ENCODE results near the gene HDAC7. TPM values are rescaled to one million over a fixed set of nuclear protein-coding genes. Genes with fewer than 3 reads are reported as not detected.
A peak's percentile ranks its signal among the peaks of the same experiment; 100 is the strongest.

HDAC7 gene
- total and polyA plus RNA-seq, 5 donors from 2014 or later: 14.0 to 163 (median 15.4) TPM

DNA sequence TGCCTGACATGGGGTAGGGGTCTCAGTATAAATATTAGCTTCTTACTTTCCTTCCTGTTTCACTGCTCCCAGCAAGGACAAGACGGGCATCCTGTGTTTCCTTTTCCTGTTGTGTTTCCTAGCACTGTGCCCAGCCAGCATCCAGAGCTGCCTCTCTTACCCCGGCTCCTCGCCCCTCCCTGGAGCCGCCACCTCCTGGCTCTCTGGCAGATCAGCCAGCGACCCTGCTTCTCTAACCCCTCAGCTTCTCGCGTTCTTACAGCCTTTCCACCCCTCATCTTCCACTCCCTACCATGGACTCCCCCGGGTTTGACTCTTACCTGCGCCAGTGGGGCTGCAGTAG is 17.8 kb downstream of the HDAC7 start:
- Histone ChIP-seq H3K36me3 (ENCODE audit: control insufficient read depth, insufficient read depth, low read length) (peaks cover 40% of the 10 kb centered on the region), H3K4me3 (ENCODE audit: low read depth, low read length) (no peak overlapping the region), H3K9me3 (ENCODE audit: control insufficient read depth in 2 of 2, low read length in 2 of 2) (no peaks in the 10 kb centered on the region), H3K27ac (ENCODE audit: insufficient read depth, low read length, poor library complexity, severe bottlenecking) (peak overlapping the region; percentile 47), H3K27me3 (ENCODE audit: control insufficient read depth, insufficient read depth, low read length) (no peaks in the 10 kb centered on the region), H3K4me1 (ENCODE audit: control insufficient read depth, insufficient read depth, low read length, poor library complexity, severe bottlenecking) (peaks cover 65% of the 10 kb centered on the region)
- Mint-ChIP-seq H3K9me3 (no peaks in the 10 kb centered on the region), H3K27ac (peak overlapping the region; percentile 33 to 94 (median 94)), H3K4me3 (peak overlapping the region; percentile 8 to 81 (median 48)), H3K27me3 (no peaks in the 10 kb centered on the region), H3K36me3 (peaks cover 9% of the 10 kb centered on the region), H3K4me1 (peaks cover 0 to 80% (median 53%) of the 10 kb centered on the region in 4 donors)
- DNase-seq: no peak
- ATAC-seq (ENCODE audit: low read depth in 2 of 2): no peak

DNA sequence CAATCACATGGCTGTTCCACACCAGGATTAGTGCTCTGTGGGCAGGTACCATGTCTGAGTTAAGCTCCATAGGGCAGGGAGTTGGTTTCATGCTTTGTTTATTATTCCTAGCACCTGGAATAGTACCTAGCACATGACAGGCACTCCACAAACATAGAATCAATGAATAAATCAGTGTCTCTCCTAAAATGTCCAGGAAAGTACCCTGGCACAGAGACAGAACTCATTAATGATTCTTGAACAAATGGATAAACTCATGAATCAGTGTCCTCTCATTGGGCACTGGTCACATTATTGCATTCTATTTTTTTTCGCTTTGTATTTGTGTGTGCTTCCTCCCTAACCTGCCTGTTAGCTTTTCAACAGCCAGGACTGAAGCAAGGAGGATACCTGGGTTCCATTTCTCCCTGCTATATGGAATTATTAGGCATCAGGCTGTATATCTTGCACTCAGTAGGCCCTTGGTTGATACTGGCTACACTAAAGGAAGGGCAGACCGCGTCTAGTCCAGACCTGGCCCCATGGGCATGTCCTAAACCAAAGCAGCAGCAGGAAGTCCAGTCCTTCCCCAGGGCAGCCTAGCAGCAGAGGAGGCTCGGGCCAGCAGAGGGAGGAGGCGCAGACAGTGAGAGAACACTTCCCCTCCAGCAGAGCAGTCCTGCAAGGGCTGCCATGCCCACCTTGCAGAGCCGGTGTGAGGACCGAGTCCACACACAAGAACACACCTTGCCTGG is 18.4 kb downstream of the HDAC7 start:
- peak overlapping the region; percentile 18 for H3K27ac ChIP-seq (ENCODE audit: insufficient read depth, low read length, poor library complexity, severe bottlenecking)
- DNase-seq (no peak), ATAC-seq (ENCODE audit: low read depth in 2 of 2) (no peak)
- H3K4me3 ChIP-seq (ENCODE audit: low read depth, low read length): no peak overlapping the region
- H3K9me3 ChIP-seq (ENCODE audit: control insufficient read depth in 2 of 2, low read length in 2 of 2): no peaks in the 10 kb centered on the region
- H3K4me1 Mint-ChIP-seq: peaks cover 0 to 74% (median 49%) of the 10 kb centered on the region in 4 donors
- H3K9me3 Mint-ChIP-seq: no peaks in the 10 kb centered on the region
- H3K4me1 ChIP-seq (ENCODE audit: control insufficient read depth, insufficient read depth, low read length, poor library complexity, severe bottlenecking): peaks cover 60% of the 10 kb centered on the region
- peak overlapping the region in 3 of 4 donors; percentile 36 to 81 (median 53) for H3K4me3 Mint-ChIP-seq
- peaks cover 44% of the 10 kb centered on the region for H3K36me3 ChIP-seq (ENCODE audit: control insufficient read depth, insufficient read depth, low read length)
- peak overlapping the region; percentile 83 to 94 (median 90) for H3K27ac Mint-ChIP-seq
- no peaks in the 10 kb centered on the region for H3K27me3 Mint-ChIP-seq
- H3K27me3 ChIP-seq (ENCODE audit: control insufficient read depth, insufficient read depth, low read length): no peaks in the 10 kb centered on the region
- H3K36me3 Mint-ChIP-seq: peaks cover 9% of the 10 kb centered on the region

DNA sequence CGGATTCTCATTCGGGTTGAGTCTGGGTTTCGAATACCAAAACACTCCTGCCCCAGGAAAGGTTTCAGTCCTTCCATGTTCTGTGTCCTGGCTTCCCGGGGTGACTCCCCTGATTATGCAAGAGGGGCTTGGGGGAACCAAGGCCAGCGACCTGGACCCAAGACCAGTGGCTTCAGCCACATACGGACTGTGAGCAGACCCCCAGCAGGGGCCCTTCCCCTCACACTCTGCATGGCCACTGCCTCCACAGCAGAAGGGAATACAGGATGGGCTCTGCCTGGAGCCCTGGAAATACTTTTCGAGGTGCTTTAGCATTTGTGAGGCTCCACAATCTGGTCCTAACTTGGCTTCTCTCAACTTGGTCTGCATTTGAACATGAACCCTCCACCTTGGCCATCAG is 19.1 kb downstream of the HDAC7 start:
- no peak overlapping the region for H3K27ac ChIP-seq (ENCODE audit: insufficient read depth, low read length, poor library complexity, severe bottlenecking)
- Mint-ChIP-seq H3K27me3 (no peaks in the 10 kb centered on the region), H3K4me3 (no peak overlapping the region), H3K36me3 (peaks cover 9% of the 10 kb centered on the region), H3K27ac (peak overlapping the region; percentile 72 to 90 (median 83)), H3K4me1 (peaks cover 0 to 67% (median 42%) of the 10 kb centered on the region in 4 donors), H3K9me3 (no peaks in the 10 kb centered on the region)
- H3K36me3 ChIP-seq (ENCODE audit: control insufficient read depth, insufficient read depth, low read length): peaks cover 51% of the 10 kb centered on the region
- H3K4me3 ChIP-seq (ENCODE audit: low read depth, low read length): no peak overlapping the region
- no peak for DNase-seq
- no peaks in the 10 kb centered on the region for H3K9me3 ChIP-seq (ENCODE audit: control insufficient read depth in 2 of 2, low read length in 2 of 2)
- H3K4me1 ChIP-seq (ENCODE audit: control insufficient read depth, insufficient read depth, low read length, poor library complexity, severe bottlenecking): peaks cover 53% of the 10 kb centered on the region
- no peak for ATAC-seq (ENCODE audit: low read depth in 2 of 2)
- no peaks in the 10 kb centered on the region for H3K27me3 ChIP-seq (ENCODE audit: control insufficient read depth, insufficient read depth, low read length)

GRCh38 chr12:47799357-47799955 is 20.2 kb downstream of the HDAC7 start:
- Histone ChIP-seq H3K27me3 (ENCODE audit: control insufficient read depth, insufficient read depth, low read length) (no peaks in the 10 kb centered on the region), H3K4me3 (ENCODE audit: low read depth, low read length) (no peak overlapping the region), H3K9me3 (ENCODE audit: control insufficient read depth in 2 of 2, low read length in 2 of 2) (no peaks in the 10 kb centered on the region), H3K36me3 (ENCODE audit: control insufficient read depth, insufficient read depth, low read length) (peaks cover 55% of the 10 kb centered on the region), H3K27ac (ENCODE audit: insufficient read depth, low read length, poor library complexity, severe bottlenecking) (peak overlapping the region; percentile 60), H3K4me1 (ENCODE audit: control insufficient read depth, insufficient read depth, low read length, poor library complexity, severe bottlenecking) (peaks cover 42% of the 10 kb centered on the region)
- no peak for DNase-seq
- Mint-ChIP-seq H3K36me3 (peaks cover 6% of the 10 kb centered on the region), H3K4me1 (peaks cover 0 to 55% (median 33%) of the 10 kb centered on the region in 4 donors), H3K27me3 (no peaks in the 10 kb centered on the region), H3K9me3 (no peaks in the 10 kb centered on the region), H3K27ac (peak overlapping the region in 2 of 3 donors; percentile 31 to 80), H3K4me3 (peak overlapping the region in 1 of 4 donors; percentile 28)
- ATAC-seq (ENCODE audit: low read depth in 2 of 2): no peak

DNA sequence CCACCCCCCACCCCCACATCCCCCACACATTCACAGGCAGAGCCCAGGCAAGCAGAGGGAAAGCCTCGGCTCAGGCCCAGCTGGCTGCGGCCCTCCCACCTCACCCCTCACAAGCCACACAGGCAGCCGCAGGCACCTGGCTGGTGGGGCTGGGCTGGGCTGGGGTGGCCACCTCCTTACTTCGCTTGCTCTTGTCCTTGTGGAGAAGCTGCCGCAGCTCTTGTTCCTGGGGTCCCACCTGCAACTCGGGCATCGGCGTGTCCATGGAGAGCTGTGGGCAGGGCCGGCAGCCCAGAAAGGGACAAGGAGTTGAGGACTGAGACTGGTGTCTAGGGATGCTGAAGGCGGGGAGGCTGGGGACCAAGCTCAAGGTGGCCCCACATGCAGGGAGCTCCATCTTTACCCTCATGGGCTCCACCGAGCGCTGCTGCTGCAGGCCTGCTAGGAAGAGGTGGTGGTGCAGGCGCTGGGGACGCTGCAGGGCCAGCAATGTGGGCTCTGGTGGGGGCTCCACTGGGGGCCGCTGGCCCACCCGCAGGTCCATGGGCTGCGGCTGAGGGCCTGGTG is 21.2 kb downstream of the HDAC7 start:
- H3K9me3 Mint-ChIP-seq: no peaks in the 10 kb centered on the region
- no peaks in the 10 kb centered on the region for H3K27me3 ChIP-seq (ENCODE audit: control insufficient read depth, insufficient read depth, low read length)
- no peak overlapping the region for H3K4me3 ChIP-seq (ENCODE audit: low read depth, low read length)
- H3K36me3 ChIP-seq (ENCODE audit: control insufficient read depth, insufficient read depth, low read length): peaks cover 58% of the 10 kb centered on the region
- no peak for ATAC-seq (ENCODE audit: low read depth in 2 of 2)
- peaks cover 0 to 46% (median 25%) of the 10 kb centered on the region in 4 donors for H3K4me1 Mint-ChIP-seq
- no peaks in the 10 kb centered on the region for H3K9me3 ChIP-seq (ENCODE audit: control insufficient read depth in 2 of 2, low read length in 2 of 2)
- peak overlapping the region; percentile 23 for H3K27ac ChIP-seq (ENCODE audit: insufficient read depth, low read length, poor library complexity, severe bottlenecking)
- no peak overlapping the region for H3K27ac Mint-ChIP-seq
- no peak for DNase-seq
- peaks cover 32% of the 10 kb centered on the region for H3K4me1 ChIP-seq (ENCODE audit: control insufficient read depth, insufficient read depth, low read length, poor library complexity, severe bottlenecking)
- H3K4me3 Mint-ChIP-seq: no peak overlapping the region
- H3K27me3 Mint-ChIP-seq: no peaks in the 10 kb centered on the region
- peaks cover 13% of the 10 kb centered on the region for H3K36me3 Mint-ChIP-seq

- no peaks in the 10 kb centered on the region for H3K27me3 Mint-ChIP-seq
- H3K9me3 Mint-ChIP-seq: no peaks in the 10 kb centered on the region
- peaks cover 0 to 35% (median 21%) of the 10 kb centered on the region in 4 donors for H3K4me1 Mint-ChIP-seq
- peak overlapping the region; percentile 31 to 76 (median 41) for H3K27ac Mint-ChIP-seq
- Histone ChIP-seq H3K9me3 (ENCODE audit: control insufficient read depth in 2 of 2, low read length in 2 of 2) (no peaks in the 10 kb centered on the region), H3K27ac (ENCODE audit: insufficient read depth, low read length, poor library complexity, severe bottlenecking) (no peak overlapping the region), H3K4me3 (ENCODE audit: low read depth, low read length) (no peak overlapping the region), H3K36me3 (ENCODE audit: control insufficient read depth, insufficient read depth, low read length) (peaks cover 65% of the 10 kb centered on the region), H3K27me3 (ENCODE audit: control insufficient read depth, insufficient read depth, low read length) (no peaks in the 10 kb centered on the region), H3K4me1 (ENCODE audit: control insufficient read depth, insufficient read depth, low read length, poor library complexity, severe bottlenecking) (peaks cover 22% of the 10 kb centered on the region)
- DNase-seq (peak in 2 of 3 donors; percentile 48 to 55), ATAC-seq (ENCODE audit: low read depth in 2 of 2) (peak; percentile 57 to 71)
- peaks cover 19% of the 10 kb centered on the region for H3K36me3 Mint-ChIP-seq
- H3K4me3 Mint-ChIP-seq: peak overlapping the region in 1 of 4 donors; percentile 41
Measured at GRCh38 chr12:47797441-47797840, 22.3 kb downstream of the HDAC7 start.

DNA sequence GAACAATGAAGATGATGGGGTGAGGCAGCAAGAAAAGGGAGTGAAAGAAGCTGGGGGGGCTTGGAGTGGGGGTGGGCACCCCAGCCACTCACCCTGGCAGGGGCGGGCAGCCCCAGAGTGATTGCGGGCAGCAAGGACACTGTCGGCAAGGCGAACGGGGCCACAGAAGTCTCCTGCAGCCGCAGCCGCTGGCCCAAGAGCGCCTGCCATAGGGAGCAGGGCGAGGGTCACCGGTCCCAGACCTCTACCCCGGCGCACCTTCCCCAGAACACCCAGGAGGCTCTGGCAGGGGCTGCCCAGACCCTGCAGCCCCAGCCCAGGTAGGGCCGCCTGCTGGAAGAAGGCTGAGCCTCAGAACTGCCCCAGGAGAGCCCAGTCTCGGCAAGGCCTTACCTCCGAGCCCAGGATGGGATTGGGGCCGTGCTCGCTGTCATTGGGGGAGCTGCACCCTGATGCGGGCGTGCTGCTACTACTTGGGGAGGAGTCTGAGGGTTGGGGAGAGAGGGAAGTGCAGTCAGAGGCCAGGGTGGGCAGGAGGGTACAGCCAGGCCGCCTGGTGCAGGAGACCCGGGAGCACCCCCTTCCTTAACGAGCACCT is 23.8 kb downstream of the HDAC7 start:
- H3K27me3 Mint-ChIP-seq: no peaks in the 10 kb centered on the region
- H3K27ac Mint-ChIP-seq: no peak overlapping the region
- Histone ChIP-seq H3K36me3 (ENCODE audit: control insufficient read depth, insufficient read depth, low read length) (peaks cover 78% of the 10 kb centered on the region), H3K4me3 (ENCODE audit: low read depth, low read length) (no peak overlapping the region), H3K9me3 (ENCODE audit: control insufficient read depth in 2 of 2, low read length in 2 of 2) (no peaks in the 10 kb centered on the region), H3K27ac (ENCODE audit: insufficient read depth, low read length, poor library complexity, severe bottlenecking) (no peak overlapping the region), H3K4me1 (ENCODE audit: control insufficient read depth, insufficient read depth, low read length, poor library complexity, severe bottlenecking) (peaks cover 6% of the 10 kb centered on the region), H3K27me3 (ENCODE audit: control insufficient read depth, insufficient read depth, low read length) (no peaks in the 10 kb centered on the region)
- DNase-seq: no peak
- H3K9me3 Mint-ChIP-seq: no peaks in the 10 kb centered on the region
- H3K36me3 Mint-ChIP-seq: peaks cover 24% of the 10 kb centered on the region
- ATAC-seq (ENCODE audit: low read depth in 2 of 2): no peak
- H3K4me1 Mint-ChIP-seq: peaks cover 0 to 20% (median 9%) of the 10 kb centered on the region in 4 donors
- no peak overlapping the region for H3K4me3 Mint-ChIP-seq
